Stomach (tissue), 9 donors: ENCODE data around the gene SIGLEC10. TPM values are rescaled to one million over a fixed set of nuclear protein-coding genes. Genes with fewer than 3 reads are reported as not detected.
A peak's percentile ranks its signal among the peaks of the same experiment; 100 is the strongest.

Experiments used
- DNase-seq, 2 donors: peaks; one replicate each; pipeline versions ENCODE4 v3.0.0 to v3.0.0-alpha.2; 2013 to 2019
- H3K27ac ChIP-seq, 5 donors: fragments of 200-600 bp in 4 of 5; sonication (generic) in 4 of 5; one replicate each; pipeline ENCODE4 v1.5.1; 2013 to 2019; ENCODE audit warnings: mild to moderate bottlenecking in 1 of 5, moderate library complexity in 1 of 5
- H3K27me3 ChIP-seq, 3 donors: fragments of 200-600 bp; sonication (generic); one replicate each; pipeline ENCODE4 v1.5.1; 2017 to 2019; ENCODE audit warnings: mixed run types in 1 of 3
- H3K36me3 ChIP-seq, 4 donors: fragments of 200-600 bp; sonication (generic); 1 replicate in 3 of 4; 2 replicates in 1 of 4; pipeline ENCODE4 v1.5.1; 2016 to 2019
- H3K4me1 ChIP-seq, 4 donors: fragments of 200-600 bp; sonication (generic); one replicate each; pipeline ENCODE4 v1.5.1; 2016 to 2019
- H3K4me3 ChIP-seq, 4 donors: fragments of 200-600 bp; sonication (generic) in 3 of 4; one replicate each; pipeline ENCODE4 v1.5.1; 2016 to 2019; ENCODE audit warnings: mild to moderate bottlenecking in 1 of 4
- H3K9me3 ChIP-seq, 4 donors: fragments of 200-600 bp; sonication (generic); one replicate each; pipeline ENCODE4 v1.5.1; 2016 to 2019
- EP300 ChIP-seq: sonication (generic); formaldehyde crosslinking; IDR thresholded peaks from one replicate; pipeline ENCODE4 v1.6.1; 2017; ENCODE audit warnings: antibody characterized with exemption
- POLR2A ChIP-seq, 4 donors: fragments of 450-650 bp; IDR thresholded peaks; one replicate each; pipeline ENCODE4 v1.6.1; 2016; ENCODE audit warnings: antibody characterized with exemption in 4 of 4, control low read depth in 2 of 4, mild to moderate bottlenecking in 1 of 4, moderate library complexity in 1 of 4
- POLR2AphosphoS5 ChIP-seq, 3 donors: sonication (generic); formaldehyde crosslinking; IDR thresholded peaks; one replicate each; pipeline ENCODE4 v1.6.1; 2016; ENCODE audit warnings: antibody characterized with exemption in 3 of 3
- WGBS, 5 donors: extraction: QIAGEN DNeasy Blood & Tissue Kit in 3 of 5; methylation state at CpG; one replicate each; pipeline versions ENCODE4 v1.1.5 to v1.1.7; 2013 to 2018; 5-methylcytosine and 5-hydroxymethylcytosine counted together
- intact Hi-C: fragments of 100-400 bp; cut with DNase I; formaldehyde crosslinking; loops from one replicate; pipeline ENCODE4 v1.15.1; 2023; ENCODE audit warnings: low total_unique reads
- polyA plus RNA-seq, 3 donors: library from polyadenylated mRNA; stranded (reverse); fragments of 200-250 nt; gene quantifications; one replicate each; pipeline ENCODE4 v1.2.3, GENCODE V29; 2013
- total RNA-seq, 5 donors: library from RNA; depleted of rRNA; stranded (reverse); fragments of >200 nt; gene quantifications; one replicate each; pipeline versions ENCODE4 v1.1.0 to v1.2.3, GENCODE V29; 2014 to 2016
- TF ChIP-seq, protein P1 (sequence below), 7 experiments: fragments of 450-650 bp in 4 of 7; fragments of 200-600 bp in 3 of 7; sonication (generic) in 3 of 7; IDR thresholded peaks; one replicate each; pipeline ENCODE4 v1.5.1; 2016 to 2019; ENCODE audit warnings: antibody characterized with exemption in 7 of 7, control low read depth in 2 of 7, mild to moderate bottlenecking in 1 of 7
- donor health status: healthy with polysubstance abuse.
- donor health status: Bipolar disorder and iron deficiency.
- donor health status: healthy.

The SIGLEC10 gene
- total and polyA plus RNA-seq, 8 donors: 1.1 to 21.4 (median 2.7) TPM; not detected in 2

GRCh38 chr19:51458051-51458645, 40.7 kb upstream of the SIGLEC10 start, which contains the start of gene SIGLEC8:
Gene SIGLEC8, minus strand, starts transcription at chr19:51458454. Its CDS starts 67 bp downstream, at chr19:51458387.
- DNase-seq: peak in 1 of 2 donors; percentile 17
- intact Hi-C loops: no loop called here
- WGBS, 5 donors: 62 to 70% (median 67%) methylated on average over 10 of the region's 10 CpGs
- Histone ChIP-seq H3K27me3 (peaks cover 0 to 86% (median 22%) of the 10 kb centered on the region in 3 donors), H3K36me3 (no peaks in the 10 kb centered on the region), H3K4me1 (peaks cover 0 to 14% (median 0%) of the 10 kb centered on the region in 4 donors), H3K4me3 (no peak within 1 kb of the TSS), H3K27ac (peak within 1 kb of the TSS in 2 of 5 donors; percentile 5 to 46), H3K9me3 (no peaks in the 10 kb centered on the region)
- TF ChIP-seq EP300 (no peak), POLR2A (IDR thresholded peaks at IDR 0.05) (no peak), POLR2AphosphoS5 (IDR thresholded peaks at IDR 0.05) (no peak)
- TF ChIP-seq, protein P1, sequence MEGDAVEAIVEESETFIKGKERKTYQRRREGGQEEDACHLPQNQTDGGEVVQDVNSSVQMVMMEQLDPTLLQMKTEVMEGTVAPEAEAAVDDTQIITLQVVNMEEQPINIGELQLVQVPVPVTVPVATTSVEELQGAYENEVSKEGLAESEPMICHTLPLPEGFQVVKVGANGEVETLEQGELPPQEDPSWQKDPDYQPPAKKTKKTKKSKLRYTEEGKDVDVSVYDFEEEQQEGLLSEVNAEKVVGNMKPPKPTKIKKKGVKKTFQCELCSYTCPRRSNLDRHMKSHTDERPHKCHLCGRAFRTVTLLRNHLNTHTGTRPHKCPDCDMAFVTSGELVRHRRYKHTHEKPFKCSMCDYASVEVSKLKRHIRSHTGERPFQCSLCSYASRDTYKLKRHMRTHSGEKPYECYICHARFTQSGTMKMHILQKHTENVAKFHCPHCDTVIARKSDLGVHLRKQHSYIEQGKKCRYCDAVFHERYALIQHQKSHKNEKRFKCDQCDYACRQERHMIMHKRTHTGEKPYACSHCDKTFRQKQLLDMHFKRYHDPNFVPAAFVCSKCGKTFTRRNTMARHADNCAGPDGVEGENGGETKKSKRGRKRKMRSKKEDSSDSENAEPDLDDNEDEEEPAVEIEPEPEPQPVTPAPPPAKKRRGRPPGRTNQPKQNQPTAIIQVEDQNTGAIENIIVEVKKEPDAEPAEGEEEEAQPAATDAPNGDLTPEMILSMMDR (IDR thresholded peaks at IDR 0.05): no peak

- no peak overlapping the region for H3K4me3 ChIP-seq
- intact Hi-C loops: no loop called here
- peaks cover 0 to 85% (median 17%) of the 10 kb centered on the region in 3 donors for H3K27me3 ChIP-seq
- TF ChIP-seq POLR2A (IDR thresholded peaks at IDR 0.05) (no peak), POLR2AphosphoS5 (IDR thresholded peaks at IDR 0.05) (no peak), EP300 (no peak)
- TF ChIP-seq, protein P1 (IDR thresholded peaks at IDR 0.05): no peak
- no peaks in the 10 kb centered on the region for H3K36me3 ChIP-seq
- H3K9me3 ChIP-seq: no peaks in the 10 kb centered on the region
- H3K4me1 ChIP-seq: peaks cover 0 to 14% (median 0%) of the 10 kb centered on the region in 4 donors
- DNase-seq: no peak
- H3K27ac ChIP-seq: peak overlapping the region in 2 of 5 donors; percentile 5 to 46
- WGBS, 5 donors: 73 to 83% (median 78%) methylated on average over 9 to 11 of the region's 11 CpGs
These were observed 40.0 kb upstream of the SIGLEC10 start for GRCh38 chr19:51457351-51458013.

- Histone ChIP-seq H3K36me3 (no peaks in the 10 kb centered on the region), H3K27ac (peak overlapping the region in 2 of 5 donors; percentile 26 to 46), H3K4me3 (no peak overlapping the region), H3K9me3 (no peaks in the 10 kb centered on the region), H3K4me1 (peaks cover 0 to 6% (median 0%) of the 10 kb centered on the region in 4 donors), H3K27me3 (peaks cover 0 to 78% (median 12%) of the 10 kb centered on the region in 3 donors)
- WGBS, 5 donors: 51 to 67% (median 65%) methylated on average over 11 of the region's 11 CpGs
- DNase-seq: no peak
- intact Hi-C loops: no loop called here
- no peak for TF ChIP-seq POLR2A (IDR thresholded peaks at IDR 0.05)
- TF ChIP-seq, protein P1 (IDR thresholded peaks at IDR 0.05): no peak
- TF ChIP-seq POLR2AphosphoS5 (IDR thresholded peaks at IDR 0.05): no peak
- TF ChIP-seq EP300: no peak
These were observed 39.3 kb upstream of the SIGLEC10 start for GRCh38 chr19:51456541-51457290.

DNA sequence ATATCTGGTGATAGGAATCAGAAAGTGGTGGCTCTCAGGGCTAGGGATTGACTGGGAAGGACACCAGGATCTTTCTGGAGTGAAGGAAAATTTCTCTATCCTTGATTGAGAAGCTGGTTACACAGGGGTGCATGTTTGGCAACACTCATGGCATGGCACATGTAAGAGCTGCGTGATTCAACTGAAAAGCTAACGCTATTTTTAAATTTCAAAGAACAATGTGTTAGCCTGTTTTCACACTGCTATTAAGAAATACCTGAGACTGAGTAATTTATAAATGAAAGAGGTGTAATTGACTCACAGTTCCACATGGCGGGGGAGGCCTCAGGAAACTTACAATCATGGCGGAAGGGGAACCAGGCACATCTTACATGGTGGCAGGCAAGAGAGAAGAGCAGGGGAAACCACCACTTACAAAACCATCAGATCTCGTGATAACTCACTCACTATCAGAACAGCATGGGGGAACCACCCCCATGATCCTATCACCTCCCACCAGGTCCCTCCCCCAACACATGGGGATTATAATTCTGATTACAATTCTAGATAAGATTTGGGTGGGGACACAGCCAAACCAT, 33.4 kb upstream of the SIGLEC10 start:
- Histone ChIP-seq H3K4me3 (no peak overlapping the region), H3K27ac (no peak overlapping the region), H3K27me3 (peaks cover 0 to 54% (median 3%) of the 10 kb centered on the region in 3 donors), H3K4me1 (no peaks in the 10 kb centered on the region), H3K9me3 (no peaks in the 10 kb centered on the region), H3K36me3 (no peaks in the 10 kb centered on the region)
- TF ChIP-seq EP300 (no peak), POLR2AphosphoS5 (IDR thresholded peaks at IDR 0.05) (no peak), POLR2A (IDR thresholded peaks at IDR 0.05) (no peak)
- TF ChIP-seq, protein P1 (IDR thresholded peaks at IDR 0.05): no peak
- intact Hi-C loops: no loop called here
- DNase-seq: peak in 1 of 2 donors; percentile 17
- 80 to 92% (median 86%) methylated on average over 5 of the region's 5 CpGs for WGBS, 5 donors
